Activated naive CD4-positive, alpha-beta T cell treated with anti-CD3 and anti-CD28 coated beads for 36 hours (primary cell): ENCODE results near the gene FOXO3B. TPM values are rescaled to one million over a fixed set of nuclear protein-coding genes. Genes with fewer than 3 reads are reported as not detected.
"Not testable (repeated sequence)": the region's sequence is repeated elsewhere in the genome, so short reads cannot be mapped to it uniquely, and the experiment has no call there.

Experiments
- CTCF ChIA-PET: fragments of 350-600 bp; sonication (Branson Sonifier 250); formaldehyde crosslinking; loops from one replicate; lab custom pipeline; 2021; ENCODE audit warnings: antibody characterized with exemption; lab: Charles Lee
- DNase-seq: peaks from one replicate; pipeline ENCODE4 v3.0.0-alpha.2; 2020
- H3K27ac Mint-ChIP-seq: one replicate; pipeline ENCODE4 v1.8.0; 2021; ENCODE audit warnings: mild to moderate bottlenecking, mixed read lengths
- H3K27me3 Mint-ChIP-seq: one replicate; pipeline ENCODE4 v1.8.0; 2021; ENCODE audit warnings: low read depth, mixed read lengths
- H3K36me3 Mint-ChIP-seq: one replicate; pipeline ENCODE4 v1.8.0; 2021; ENCODE audit warnings: low read depth, mixed read lengths
- H3K4me1 Mint-ChIP-seq: one replicate; pipeline ENCODE4 v1.8.0; 2021; ENCODE audit warnings: low read depth, mixed read lengths
- H3K4me3 Mint-ChIP-seq: one replicate; pipeline ENCODE4 v1.8.0; 2021; ENCODE audit warnings: mild to moderate bottlenecking, moderate library complexity, mixed read lengths
- H3K9me3 Mint-ChIP-seq: one replicate; pipeline ENCODE4 v1.8.0; 2021; ENCODE audit warnings: mixed read lengths
- intact Hi-C: fragments of 100-400 bp; cut with micrococcal nuclease; formaldehyde crosslinking; loops from one replicate; pipeline ENCODE4 v1.15.1; 2023
- total RNA-seq, 2 experiments: library from RNA; stranded (reverse); gene quantifications; one replicate each; pipeline ENCODE4 v1.2.3, GENCODE V29; 2021

Gene FOXO3B
- total RNA-seq, result 1 to 10 TPM; 2.0 to 2.2 TPM

GRCh38 chr17:18681767-18682571 is at the start of gene FOXO3B:
Gene FOXO3B, minus strand, starts transcription at chr17:18682314. Its CDS starts 663 bp downstream, at chr17:18681651.
- CTCF ChIA-PET, intact Hi-C loops: not testable (repeated sequence)

GRCh38 chr17:18723509-18723908 is 41.4 kb upstream of the FOXO3B start:
- H3K27ac Mint-ChIP-seq, DNase-seq, H3K9me3 Mint-ChIP-seq, H3K4me1 Mint-ChIP-seq, H3K36me3 Mint-ChIP-seq, H3K27me3 Mint-ChIP-seq, H3K4me3 Mint-ChIP-seq, intact Hi-C loops, CTCF ChIA-PET: not testable (repeated sequence)

More at GRCh38 chr17:18681767-18682571, at the start of gene FOXO3B:
- peaks cover 18% of the 10 kb centered on the region for H3K36me3 Mint-ChIP-seq
- peak; percentile 89 for DNase-seq
- H3K27ac Mint-ChIP-seq, result peak within 1 kb of the TSS; percentile 66
- not testable (repeated sequence) for H3K9me3 Mint-ChIP-seq, H3K27me3 Mint-ChIP-seq, H3K4me1 Mint-ChIP-seq
- H3K4me3 Mint-ChIP-seq, result peak within 1 kb of the TSS; percentile 78

- H3K4me3 Mint-ChIP-seq, intact Hi-C loops, DNase-seq, H3K4me1 Mint-ChIP-seq, H3K36me3 Mint-ChIP-seq, H3K27ac Mint-ChIP-seq, H3K27me3 Mint-ChIP-seq, CTCF ChIA-PET, H3K9me3 Mint-ChIP-seq: not testable (repeated sequence)
These were observed 40.5 kb upstream of the FOXO3B start for GRCh38 chr17:18722612-18723011.

GRCh38 chr17:18721775-18722547 is 39.8 kb upstream of the FOXO3B start:
- CTCF ChIA-PET, H3K27ac Mint-ChIP-seq, H3K27me3 Mint-ChIP-seq, H3K4me3 Mint-ChIP-seq, H3K9me3 Mint-ChIP-seq, H3K36me3 Mint-ChIP-seq, H3K4me1 Mint-ChIP-seq, intact Hi-C loops, DNase-seq: not testable (repeated sequence)

- DNase-seq, H3K4me3 Mint-ChIP-seq, H3K4me1 Mint-ChIP-seq, intact Hi-C loops, H3K36me3 Mint-ChIP-seq, H3K9me3 Mint-ChIP-seq, H3K27ac Mint-ChIP-seq, H3K27me3 Mint-ChIP-seq: not testable (repeated sequence)
- CTCF ChIA-PET, result interaction anchor here (0.6 kb wide), 1 partner anchor 28 kb away, joined by 3 read pairs; no protein-coding TSS in a partner anchor
These were observed 37.5 kb upstream of the FOXO3B start for GRCh38 chr17:18719428-18720110.

GRCh38 chr17:18718643-18719427 is 36.7 kb upstream of the FOXO3B start:
- H3K36me3 Mint-ChIP-seq, H3K9me3 Mint-ChIP-seq, DNase-seq, H3K27ac Mint-ChIP-seq, H3K27me3 Mint-ChIP-seq, H3K4me1 Mint-ChIP-seq, intact Hi-C loops, H3K4me3 Mint-ChIP-seq: not testable (repeated sequence)
- CTCF ChIA-PET, result interaction anchor here (0.6 kb wide), 1 partner anchor 27 kb away, joined by 3 read pairs; no protein-coding TSS in a partner anchor

GRCh38 chr17:18712354-18712999 is 30.4 kb upstream of the FOXO3B start:
- peak; percentile 84 for DNase-seq
- H3K4me3 Mint-ChIP-seq, CTCF ChIA-PET, intact Hi-C loops, H3K9me3 Mint-ChIP-seq, H3K36me3 Mint-ChIP-seq, H3K27me3 Mint-ChIP-seq, H3K27ac Mint-ChIP-seq, H3K4me1 Mint-ChIP-seq: not testable (repeated sequence)

GRCh38 chr17:18708215-18708614 is 26.1 kb upstream of the FOXO3B start:
- H3K4me3 Mint-ChIP-seq, intact Hi-C loops, CTCF ChIA-PET, DNase-seq, H3K4me1 Mint-ChIP-seq, H3K9me3 Mint-ChIP-seq, H3K27me3 Mint-ChIP-seq, H3K27ac Mint-ChIP-seq, H3K36me3 Mint-ChIP-seq: not testable (repeated sequence)

GRCh38 chr17:18705955-18706354 is 23.8 kb upstream of the FOXO3B start:
- intact Hi-C loops, H3K36me3 Mint-ChIP-seq, DNase-seq, H3K4me3 Mint-ChIP-seq, H3K9me3 Mint-ChIP-seq, H3K27ac Mint-ChIP-seq, H3K4me1 Mint-ChIP-seq, CTCF ChIA-PET, H3K27me3 Mint-ChIP-seq: not testable (repeated sequence)

- peak overlapping the region; percentile 89 for H3K4me3 Mint-ChIP-seq
- H3K36me3 Mint-ChIP-seq, H3K4me1 Mint-ChIP-seq, CTCF ChIA-PET, H3K27me3 Mint-ChIP-seq, DNase-seq, H3K27ac Mint-ChIP-seq, H3K9me3 Mint-ChIP-seq, intact Hi-C loops: not testable (repeated sequence)
These were observed 16.5 kb upstream of the FOXO3B start for GRCh38 chr17:18698473-18699103.

GRCh38 chr17:18695143-18695542 is 13.0 kb upstream of the FOXO3B start:
- intact Hi-C loops, result not testable (repeated sequence)

More at GRCh38 chr17:18695143-18695542, 13.0 kb upstream of the FOXO3B start:
- H3K4me3 Mint-ChIP-seq, H3K27me3 Mint-ChIP-seq, H3K27ac Mint-ChIP-seq, H3K9me3 Mint-ChIP-seq, H3K36me3 Mint-ChIP-seq, DNase-seq, CTCF ChIA-PET, H3K4me1 Mint-ChIP-seq: not testable (repeated sequence)
